HepG2 (cell line): ENCODE results near the gene CD72. TPM values are rescaled to one million over a fixed set of nuclear protein-coding genes. Genes with fewer than 3 reads are reported as not detected.

ENCODE experiments used
- ATAC-seq: fragments of 200-7000 bp; cut with Tn5 transposase; 3 replicates; pipeline ENCODE4 v1.9.1; 2020; ENCODE audit warnings: mild to moderate bottlenecking, moderate library complexity
- BruUV-seq: library from RNA; stranded (reverse); fragments of 400-500 nt; replicated peaks from 2 replicates; lab custom pipeline; 2021; lab: Mats Ljungman, UMichigan
- CTCF ChIA-PET: fragments of 300-600 bp; formaldehyde crosslinking; extraction: SDS; loops from one replicate; lab custom pipeline; 2021; ENCODE audit warnings: low total read pairs, inconsistent platforms, low intra/inter-chr PET ratio; lab: Yijun Ruan, JAX
- POLR2A ChIA-PET: fragments of 350-600 bp; sonication (Branson Sonifier 250); formaldehyde crosslinking; loops from one replicate; lab custom pipeline; 2020; ENCODE audit warnings: antibody characterized with exemption, inconsistent platforms; lab: Yijun Ruan, JAX
- DNase-seq: peaks from one replicate; pipeline ENCODE4 v3.0.0-alpha.2; 2015; ENCODE audit warnings: low spot score
- FAIRE-seq: peaks from 3 replicates; lab custom pipeline; 2011; peaks lifted over from hg19 to GRCh38; lab: Jason Lieb, UNC
- H2AFZ ChIP-seq: one replicate; pipeline ENCODE4 v1.6.1; 2011; ENCODE audit warnings: low read length, inconsistent platforms
- H3K27ac ChIP-seq: fragments of 300-600 bp; 3 replicates; pipeline ENCODE4 v1.8.0; 2011; ENCODE audit warnings: mixed run types, mild to moderate bottlenecking, mixed read lengths, low read length, inconsistent platforms; ENCODE audit not compliant: insufficient read depth; ENCODE audit errors: extremely low read length
- H3K27me3 ChIP-seq, 2 experiments: fragments of 200-600 bp in 1 of 2; 2 replicates in 1 of 2; 3 replicates in 1 of 2; pipeline versions ENCODE4 v1.6.0 to v1.8.0; 2011; ENCODE audit warnings: low read length in 2 of 2, mild to moderate bottlenecking in 2 of 2, moderate library complexity in 2 of 2, inconsistent platforms in 1 of 2; ENCODE audit not compliant: insufficient read depth in 2 of 2, control insufficient read depth in 1 of 2
- H3K36me3 ChIP-seq, 2 experiments: fragments of 200-600 bp in 1 of 2; replicated peaks in 1 of 2; 2 replicates in 1 of 2; 3 replicates in 1 of 2; pipeline versions ENCODE4 v1.5.1 to v1.8.0; 2011; ENCODE audit warnings: low read length in 2 of 2, inconsistent platforms in 1 of 2; ENCODE audit not compliant: insufficient read depth in 2 of 2, control insufficient read depth in 1 of 2
- H3K4me1 ChIP-seq: 2 replicates; pipeline ENCODE4 v1.5.1; 2012; ENCODE audit warnings: low read length, inconsistent platforms; ENCODE audit not compliant: insufficient read depth
- H3K4me2 ChIP-seq: 2 replicates; pipeline ENCODE4 v1.6.0; 2011; ENCODE audit warnings: low read depth, low read length, inconsistent platforms
- H3K4me3 ChIP-seq, 3 experiments: fragments of 200-600 bp in 1 of 3; sonication (generic), shearing (Covaris generic) in 1 of 3; replicated peaks in 1 of 3; 2 replicates each; pipeline ENCODE4 v1.5.1; 2011 to 2016; ENCODE audit warnings: low read length in 3 of 3, inconsistent platforms in 2 of 3, low read depth in 2 of 3, mild to moderate bottlenecking in 2 of 3, control low read depth in 1 of 3, mixed read lengths in 1 of 3; ENCODE audit not compliant: insufficient read depth in 1 of 3
- H3K79me2 ChIP-seq: one replicate; pipeline ENCODE4 v1.6.1; 2011; ENCODE audit warnings: low read length, inconsistent platforms; ENCODE audit not compliant: insufficient read depth
- H3K9ac ChIP-seq: 2 replicates; pipeline ENCODE4 v1.6.0; 2011; ENCODE audit warnings: mild to moderate bottlenecking, low read depth, low read length, inconsistent platforms; ENCODE audit not compliant: insufficient read depth
- H3K9me3 ChIP-seq: 2 replicates; pipeline ENCODE4 v1.5.1; 2012; ENCODE audit warnings: mild to moderate bottlenecking, low read length
- H4K20me1 ChIP-seq: 2 replicates; pipeline ENCODE4 v1.6.0; 2011; ENCODE audit warnings: inconsistent platforms, mild to moderate bottlenecking, low read length, moderate library complexity; ENCODE audit not compliant: insufficient read depth
- MEIS1 ChIP-seq: sonication (generic); formaldehyde crosslinking; IDR thresholded peaks from 2 replicates; pipeline ENCODE4 v1.9.0; 2021; ENCODE audit warnings: mild to moderate bottlenecking, missing genetic modification reagents, moderate library complexity, borderline replicate concordance
- MYPOP ChIP-seq: sonication (generic); formaldehyde crosslinking; IDR thresholded peaks from 2 replicates; pipeline ENCODE4 v1.8.1; 2023; ENCODE audit warnings: mild to moderate bottlenecking, moderate library complexity, missing genetic modification reagents
- PHF20 ChIP-seq: sonication (generic); formaldehyde crosslinking; IDR thresholded peaks from 2 replicates; pipeline ENCODE4 v1.5.0; 2020; ENCODE audit warnings: mild to moderate bottlenecking, missing genetic modification reagents
- ZNF616 ChIP-seq: sonication (generic); formaldehyde crosslinking; IDR thresholded peaks from 2 replicates; pipeline ENCODE4 v1.5.0; 2020; ENCODE audit warnings: low read depth, mild to moderate bottlenecking, missing genetic modification reagents
- WGBS: methylation state at CpG from one replicate; pipeline ENCODE4 v1.1.6; 2017; ENCODE audit warnings: low lambda C conversion rate; 5-methylcytosine and 5-hydroxymethylcytosine counted together
- in situ Hi-C: cut with HindIII; loops from 2 replicates; pipeline ENCODE4 v1.10.0; 2017; ENCODE audit warnings: low pct_unique_long_range_greater_than_20kb; ENCODE audit not compliant: extremely low pct_ligation_motif_present
- intact Hi-C: fragments of 100-400 bp; cut with micrococcal nuclease; formaldehyde crosslinking; loops from one replicate; pipeline ENCODE4 v1.10.0; 2022; ENCODE audit not compliant: unreplicated experiment
- microRNA-seq: library from miRNA; unstranded; fragments of <30 nt; microRNA quantifications from one replicate; pipeline ENCODE4, GENCODE V29; 2020
- polyA plus RNA-seq, 8 experiments: library from polyadenylated mRNA; depleted of rRNA in 3 of 8; stranded (reverse) in 7 of 8; unstranded in 1 of 8; fragments of >200 nt; fragmentation: Illumina TruSeq in 4 of 8; extraction: Trizol in 4 of 8; gene quantifications; 2 replicates each; pipeline versions ENCODE4 v1.2.1 to v1.2.3, GENCODE V29; 2011 to 2016; ENCODE audit warnings: low read depth in 4 of 8, missing spikeins in 1 of 8, mixed read lengths in 1 of 8; ENCODE audit not compliant: insufficient read depth in 1 of 8
- small RNA-seq, 3 experiments: library from RNA; depleted of rRNA; stranded (forward); fragments of <200 nt; gene quantifications; one replicate each; pipeline ENCODE3, GENCODE V24; 2012; ENCODE audit warnings: low read depth in 2 of 3, low replicate concordance in 1 of 3; ENCODE audit not compliant: insufficient read length in 3 of 3, insufficient read depth in 2 of 3
- total RNA-seq, 5 experiments: library from RNA; depleted of rRNA; stranded (reverse); fragments of >200 nt; fragmentation: Illumina TruSeq; extraction: Trizol; gene quantifications; 2 replicates each; pipeline ENCODE4 v1.2.3, GENCODE V29; 2016; ENCODE audit warnings: low read depth in 1 of 5
- TF ChIP-seq, protein P1 (sequence below): sonication (generic); formaldehyde crosslinking; IDR thresholded peaks from 2 replicates; pipeline ENCODE4 v1.4.0; 2020; ENCODE audit warnings: missing genetic modification reagents, borderline replicate concordance

CD72 gene
- total and polyA plus RNA-seq, 2 of the 13 experiments (the other 11 are each of a cell fraction or from before 2014, with no cell fraction given) = 0.18 to 1.1 TPM

DNA sequence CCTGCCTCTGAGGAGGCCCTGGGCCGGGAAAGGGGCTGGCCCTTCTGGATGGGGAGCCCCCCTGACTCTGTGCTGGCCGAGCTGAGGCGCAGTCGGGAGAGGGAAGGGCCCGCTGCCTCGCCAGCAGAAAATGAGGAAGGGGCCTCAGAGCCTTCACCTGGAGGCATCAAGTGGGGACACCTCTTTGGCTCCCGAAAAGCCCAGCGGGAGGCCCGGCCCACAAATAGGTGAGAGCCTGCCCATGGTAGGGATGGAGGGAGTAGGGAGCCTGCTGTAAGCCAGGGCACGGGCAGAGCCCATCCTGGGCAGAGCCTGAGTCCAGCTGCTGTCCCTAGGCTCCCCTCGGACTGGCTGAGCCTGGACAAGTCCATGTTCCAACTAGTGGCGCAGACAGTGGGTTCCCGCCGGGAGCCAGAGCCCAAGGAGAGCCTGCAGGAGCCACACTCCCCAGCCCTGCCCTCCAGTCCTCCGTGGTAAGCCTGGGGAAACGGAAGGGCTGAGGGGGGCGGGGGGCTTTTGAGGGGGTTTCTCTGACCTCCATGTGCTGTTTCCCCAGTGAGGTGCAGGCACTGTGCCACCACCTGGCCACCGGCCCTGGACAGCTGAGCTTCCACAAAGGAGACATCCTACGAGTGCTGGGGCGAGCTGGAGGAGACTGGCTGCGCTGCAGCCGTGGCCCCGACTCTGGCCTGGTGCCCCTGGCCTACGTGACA lies 57.4 kb downstream of the CD72 start:
- CTCF ChIA-PET = no interaction called here
- no TSS peak for BruUV-seq
- ATAC-seq (no peak; the same call in 2 of the 3 replicates), DNase-seq (no peak), FAIRE-seq (no peak)
- no peak overlapping the region for H3K4me2 ChIP-seq
- no peaks in the 10 kb centered on the region for H4K20me1 ChIP-seq
- WGBS = 98% methylated on average over 8 of the region's 24 CpGs
- H3K36me3 ChIP-seq = peaks cover 1 to 12% of the 10 kb centered on the region in 2 experiments
- no peak overlapping the region for H3K27ac ChIP-seq
- in situ Hi-C loops = loop anchor here (5.0 kb wide), 1 partner anchor 37 kb away; no protein-coding TSS in a partner anchor
- H2AFZ ChIP-seq = no peak overlapping the region
- TF ChIP-seq MEIS1 (CRISPR knock-in tag) (no peak), ZNF616 (CRISPR knock-in tag) (no peak), MYPOP (CRISPR knock-in tag) (no peak), PHF20 (no peak)
- TF ChIP-seq, protein P1, sequence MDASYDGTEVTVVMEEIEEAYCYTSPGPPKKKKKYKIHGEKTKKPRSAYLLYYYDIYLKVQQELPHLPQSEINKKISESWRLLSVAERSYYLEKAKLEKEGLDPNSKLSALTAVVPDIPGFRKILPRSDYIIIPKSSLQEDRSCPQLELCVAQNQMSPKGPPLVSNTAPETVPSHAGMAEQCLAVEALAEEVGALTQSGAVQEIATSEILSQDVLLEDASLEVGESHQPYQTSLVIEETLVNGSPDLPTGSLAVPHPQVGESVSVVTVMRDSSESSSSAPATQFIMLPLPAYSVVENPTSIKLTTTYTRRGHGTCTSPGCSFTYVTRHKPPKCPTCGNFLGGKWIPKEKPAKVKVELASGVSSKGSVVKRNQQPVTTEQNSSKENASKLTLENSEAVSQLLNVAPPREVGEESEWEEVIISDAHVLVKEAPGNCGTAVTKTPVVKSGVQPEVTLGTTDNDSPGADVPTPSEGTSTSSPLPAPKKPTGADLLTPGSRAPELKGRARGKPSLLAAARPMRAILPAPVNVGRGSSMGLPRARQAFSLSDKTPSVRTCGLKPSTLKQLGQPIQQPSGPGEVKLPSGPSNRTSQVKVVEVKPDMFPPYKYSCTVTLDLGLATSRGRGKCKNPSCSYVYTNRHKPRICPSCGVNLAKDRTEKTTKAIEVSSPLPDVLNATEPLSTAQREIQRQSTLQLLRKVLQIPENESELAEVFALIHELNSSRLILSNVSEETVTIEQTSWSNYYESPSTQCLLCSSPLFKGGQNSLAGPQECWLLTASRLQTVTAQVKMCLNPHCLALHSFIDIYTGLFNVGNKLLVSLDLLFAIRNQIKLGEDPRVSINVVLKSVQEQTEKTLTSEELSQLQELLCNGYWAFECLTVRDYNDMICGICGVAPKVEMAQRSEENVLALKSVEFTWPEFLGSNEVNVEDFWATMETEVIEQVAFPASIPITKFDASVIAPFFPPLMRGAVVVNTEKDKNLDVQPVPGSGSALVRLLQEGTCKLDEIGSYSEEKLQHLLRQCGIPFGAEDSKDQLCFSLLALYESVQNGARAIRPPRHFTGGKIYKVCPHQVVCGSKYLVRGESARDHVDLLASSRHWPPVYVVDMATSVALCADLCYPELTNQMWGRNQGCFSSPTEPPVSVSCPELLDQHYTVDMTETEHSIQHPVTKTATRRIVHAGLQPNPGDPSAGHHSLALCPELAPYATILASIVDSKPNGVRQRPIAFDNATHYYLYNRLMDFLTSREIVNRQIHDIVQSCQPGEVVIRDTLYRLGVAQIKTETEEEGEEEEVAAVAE (CRISPR knock-in tag) = no peak
- TF ChIP-seq, all 625 proteins: peak for 0
- no peaks in the 10 kb centered on the region for H3K9me3 ChIP-seq
- no peak overlapping the region for H3K9ac ChIP-seq
- no peak overlapping the region for H3K4me3 ChIP-seq
- H3K79me2 ChIP-seq = no peaks in the 10 kb centered on the region
- POLR2A ChIA-PET = no interaction called here
- H3K4me1 ChIP-seq = peaks cover 14% of the 10 kb centered on the region
- intact Hi-C loops = loop anchor here (5.0 kb wide), 1 partner anchor 37 kb away; no protein-coding TSS in a partner anchor
- H3K27me3 ChIP-seq = no peaks in the 10 kb centered on the region

Small RNA genes lying within 50 kb of the gene (microRNA-seq; reads per million reads assigned to microRNA genes)
- 1.0 reads per million for gene MIR4667

Small RNA genes lying within 50 kb of the gene (small RNA-seq; reads per million reads assigned to genes)
- gene MIR4667 (0 to 0.33 (median 0) reads per million in 3 experiments), gene RMRP (0 reads per million in 3 experiments), gene RPS29P17 (0 reads per million in 3 experiments)

Other genes with a start within 250 kb of the CD72 start
- 2.3 and 3.3 TPM in 2 replicates for gene RUSC2, start 128.3 kb downstream of the CD72 start, total RNA-seq (2016; rRNA removed; fragmentation: Illumina TruSeq; extraction: Trizol)
- 2.8 and 3.7 TPM in 2 replicates for gene RUSC2, start 128.3 kb downstream of the CD72 start, polyA plus RNA-seq (2011; rRNA removed)
- 3.1 and 7.3 TPM in 2 replicates for gene TESK1, start 13.2 kb downstream of the CD72 start, total RNA-seq (2016; rRNA removed; fragmentation: Illumina TruSeq; extraction: Trizol)
- 13.6 and 17.7 TPM in 2 replicates for gene TESK1, start 13.2 kb downstream of the CD72 start, polyA plus RNA-seq (2011; rRNA removed)
- 0.09 and 0.24 TPM in 2 replicates for gene SIT1, start 32.5 kb upstream of the CD72 start, total RNA-seq (2016; rRNA removed; fragmentation: Illumina TruSeq; extraction: Trizol)
- gene SIT1, start 32.5 kb upstream of the CD72 start, polyA plus RNA-seq (2011; rRNA removed) = 5.0 and 6.7 TPM in 2 replicates
- gene RMRP, start 39.6 kb upstream of the CD72 start, total RNA-seq (2016; rRNA removed; fragmentation: Illumina TruSeq; extraction: Trizol) = 1,047 and 4,025 TPM in 2 replicates
- 36.7 and 51.4 TPM in 2 replicates for gene RMRP, start 39.6 kb upstream of the CD72 start, polyA plus RNA-seq (2011; rRNA removed)
- gene CCDC107, start 39.9 kb upstream of the CD72 start, total RNA-seq (2016; rRNA removed; fragmentation: Illumina TruSeq; extraction: Trizol) = 4.1 and 7.1 TPM in 2 replicates
- 15.2 and 17.4 TPM in 2 replicates for gene CCDC107, start 39.9 kb upstream of the CD72 start, polyA plus RNA-seq (2011; rRNA removed)
- gene ARHGEF39, start 46.8 kb upstream of the CD72 start, total RNA-seq (2016; rRNA removed; fragmentation: Illumina TruSeq; extraction: Trizol) = 10.4 and 11.2 TPM in 2 replicates
- gene ARHGEF39, start 46.8 kb upstream of the CD72 start, polyA plus RNA-seq (2011; rRNA removed) = 8.0 and 12.3 TPM in 2 replicates
- gene CA9, start 55.5 kb upstream of the CD72 start, total RNA-seq (2016; rRNA removed; fragmentation: Illumina TruSeq; extraction: Trizol) = 0.13 TPM in 1 of 2 replicates, not detected in the other
- 118 and 152 TPM in 2 replicates for gene CA9, start 55.5 kb upstream of the CD72 start, polyA plus RNA-seq (2011; rRNA removed)
- 0.20 and 3.1 TPM in 2 replicates for gene TPM2, start 71.5 kb upstream of the CD72 start, total RNA-seq (2016; rRNA removed; fragmentation: Illumina TruSeq; extraction: Trizol)
- 10.7 and 11.4 TPM in 2 replicates for gene TPM2, start 71.5 kb upstream of the CD72 start, polyA plus RNA-seq (2011; rRNA removed)
- gene TLN1, start 113.8 kb upstream of the CD72 start, total RNA-seq (2016; rRNA removed; fragmentation: Illumina TruSeq; extraction: Trizol) = 51.8 and 53.7 TPM in 2 replicates
- gene TLN1, start 113.8 kb upstream of the CD72 start, polyA plus RNA-seq (2011; rRNA removed) = 35.2 and 52.6 TPM in 2 replicates
- 32.2 and 34.2 TPM in 2 replicates for gene CREB3, start 114.3 kb upstream of the CD72 start, total RNA-seq (2016; rRNA removed; fragmentation: Illumina TruSeq; extraction: Trizol)
- 11.1 and 13.5 TPM in 2 replicates for gene CREB3, start 114.3 kb upstream of the CD72 start, polyA plus RNA-seq (2011; rRNA removed)
- gene GBA2, start 130.8 kb upstream of the CD72 start, total RNA-seq (2016; rRNA removed; fragmentation: Illumina TruSeq; extraction: Trizol) = 24.4 and 37.5 TPM in 2 replicates
- gene GBA2, start 130.8 kb upstream of the CD72 start, polyA plus RNA-seq (2011; rRNA removed) = 86.1 and 96.9 TPM in 2 replicates
- 12.6 and 12.7 TPM in 2 replicates for gene RGP1, start 130.9 kb upstream of the CD72 start, total RNA-seq (2016; rRNA removed; fragmentation: Illumina TruSeq; extraction: Trizol)
- 18.7 and 21.0 TPM in 2 replicates for gene RGP1, start 130.9 kb upstream of the CD72 start, polyA plus RNA-seq (2011; rRNA removed)
- 0.24 and 0.49 TPM in 2 replicates for gene MSMP, start 135.9 kb upstream of the CD72 start, total RNA-seq (2016; rRNA removed; fragmentation: Illumina TruSeq; extraction: Trizol)
- 0.34 and 0.46 TPM in 2 replicates for gene MSMP, start 135.9 kb upstream of the CD72 start, polyA plus RNA-seq (2011; rRNA removed)
- 4.6 and 7.4 TPM in 2 replicates for gene NPR2, start 173.2 kb upstream of the CD72 start, total RNA-seq (2016; rRNA removed; fragmentation: Illumina TruSeq; extraction: Trizol)
- gene NPR2, start 173.2 kb upstream of the CD72 start, polyA plus RNA-seq (2011; rRNA removed) = 9.3 and 9.4 TPM in 2 replicates
- gene SPAG8, start 193.8 kb upstream of the CD72 start, total RNA-seq (2016; rRNA removed; fragmentation: Illumina TruSeq; extraction: Trizol) = 0.27 TPM in 1 of 2 replicates, not detected in the other
- gene SPAG8, start 193.8 kb upstream of the CD72 start, polyA plus RNA-seq (2011; rRNA removed) = 0.18 and 0.22 TPM in 2 replicates
- gene HINT2, start 196.6 kb upstream of the CD72 start, total RNA-seq (2016; rRNA removed; fragmentation: Illumina TruSeq; extraction: Trizol) = 51.4 and 56.2 TPM in 2 replicates
- 37.9 and 41.5 TPM in 2 replicates for gene HINT2, start 196.6 kb upstream of the CD72 start, polyA plus RNA-seq (2011; rRNA removed)
- gene FAM221B, start 210.3 kb upstream of the CD72 start, total RNA-seq (2016; rRNA removed; fragmentation: Illumina TruSeq; extraction: Trizol) = not detected in 2 replicates
- not detected in 2 replicates for gene FAM221B, start 210.3 kb upstream of the CD72 start, polyA plus RNA-seq (2011; rRNA removed)
- 1.5 and 2.1 TPM in 2 replicates for gene TMEM8B, start 210.8 kb upstream of the CD72 start, total RNA-seq (2016; rRNA removed; fragmentation: Illumina TruSeq; extraction: Trizol)
- 2.7 and 3.9 TPM in 2 replicates for gene TMEM8B, start 210.8 kb upstream of the CD72 start, polyA plus RNA-seq (2011; rRNA removed)